ENCODE data around the gene DNAAF5. TPM values are rescaled to one million over a fixed set of nuclear protein-coding genes. Genes with fewer than 3 reads are reported as not detected.

The DNAAF5 gene
- total RNA-seq, 1 donor from 2014 or later, result 38.2 TPM

DNA sequence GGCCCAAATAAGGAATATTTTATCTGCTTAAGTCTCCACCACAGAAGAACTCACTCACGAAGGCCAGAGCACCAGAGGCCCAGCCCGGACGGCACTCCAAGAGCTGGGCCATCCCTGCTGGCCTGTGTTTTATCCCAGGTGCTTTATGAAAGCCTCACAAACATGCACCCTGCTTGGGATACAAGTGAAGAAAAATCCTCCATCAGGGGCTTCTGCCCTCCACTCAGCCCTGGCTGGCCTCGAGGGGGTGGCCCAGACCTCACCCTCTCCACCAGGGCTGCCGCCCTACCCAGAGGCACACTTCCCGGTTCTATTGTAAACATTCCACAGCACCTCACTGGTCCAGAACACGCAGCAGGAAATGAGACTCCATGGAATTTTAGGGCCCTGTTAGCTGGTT, 19.8 kb upstream of the DNAAF5 start:
- DNase-seq (ENCODE audit: low read depth), result no peak

- DNase-seq (ENCODE audit: low read depth), result peak; percentile 31
Measured at GRCh38 chr7:707296-708000, 19.1 kb upstream of the DNAAF5 start.

GRCh38 chr7:710161-710560, 16.3 kb upstream of the DNAAF5 start:
- DNase-seq (ENCODE audit: low read depth), result no peak

GRCh38 chr7:711093-711921, 15.2 kb upstream of the DNAAF5 start:
- no peak for DNase-seq (ENCODE audit: low read depth)

- DNase-seq (ENCODE audit: low read depth), result no peak
Measured at GRCh38 chr7:711922-712380, 14.5 kb upstream of the DNAAF5 start.

- DNase-seq (ENCODE audit: low read depth), result no peak
Measured at GRCh38 chr7:712381-713138, 13.9 kb upstream of the DNAAF5 start.

GRCh38 chr7:713139-713457, 13.4 kb upstream of the DNAAF5 start:
- DNase-seq (ENCODE audit: low read depth), result no peak

DNA sequence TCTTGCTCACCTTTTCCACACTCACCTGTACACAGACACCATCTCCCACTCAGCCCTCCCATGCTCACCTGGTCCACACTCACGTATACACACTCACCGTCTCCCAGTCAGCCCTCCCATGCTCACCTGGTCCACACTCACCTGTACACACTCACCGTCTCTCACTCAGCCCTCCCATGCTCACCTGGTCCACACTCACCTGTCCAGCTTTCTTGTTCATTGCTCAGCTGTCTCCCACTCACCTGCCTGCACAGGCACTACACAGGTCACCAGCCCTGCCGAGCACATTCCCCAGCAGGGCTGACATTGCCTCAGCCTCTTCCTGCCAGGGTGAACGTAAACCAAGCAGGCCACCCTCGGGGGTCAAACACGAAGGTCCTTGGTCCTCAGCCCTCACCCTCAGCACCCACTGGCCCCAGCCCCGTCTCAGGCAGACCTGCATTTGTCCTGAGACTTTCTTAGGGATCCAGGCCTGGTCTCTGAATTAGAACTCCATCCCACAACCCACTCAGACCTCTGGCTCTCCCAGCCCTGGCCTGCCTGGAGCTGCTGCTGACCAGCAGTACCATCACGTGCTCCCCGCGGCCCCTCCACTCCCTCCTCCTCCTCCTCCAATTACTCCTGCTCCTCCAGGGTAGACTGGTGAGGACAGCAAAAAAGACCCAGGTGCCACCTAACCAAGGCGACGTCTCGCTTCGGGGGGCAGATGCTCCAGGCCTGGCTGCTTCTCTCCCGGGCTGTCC, 12.8 kb upstream of the DNAAF5 start:
- no peak for DNase-seq (ENCODE audit: low read depth)

DNA sequence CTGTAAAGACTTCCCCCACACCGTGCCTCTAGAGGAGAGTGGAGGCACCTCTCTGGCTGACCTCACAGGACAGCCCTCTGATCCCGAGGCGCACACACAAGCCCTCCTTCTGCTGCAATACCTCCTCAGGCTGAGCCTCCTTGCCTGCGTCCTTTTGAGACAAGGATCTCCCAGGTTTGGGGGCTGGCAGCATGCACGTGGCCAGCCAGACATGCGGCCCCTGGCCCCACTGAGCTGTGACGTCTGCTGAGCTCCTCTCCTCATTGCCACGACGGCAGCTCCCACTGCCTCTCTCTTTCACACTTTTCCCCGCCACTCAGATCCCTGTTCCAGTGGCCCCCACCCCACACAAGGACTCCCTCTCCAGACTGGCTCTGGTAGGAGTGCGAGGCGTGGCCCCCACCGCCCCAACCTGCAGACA, 12.2 kb upstream of the DNAAF5 start:
- DNase-seq (ENCODE audit: low read depth), result no peak

GRCh38 chr7:716222-716621, 10.3 kb upstream of the DNAAF5 start:
- no peak for DNase-seq (ENCODE audit: low read depth)

- no peak for DNase-seq (ENCODE audit: low read depth)
Measured at GRCh38 chr7:716636-717035, 9.9 kb upstream of the DNAAF5 start.

DNA sequence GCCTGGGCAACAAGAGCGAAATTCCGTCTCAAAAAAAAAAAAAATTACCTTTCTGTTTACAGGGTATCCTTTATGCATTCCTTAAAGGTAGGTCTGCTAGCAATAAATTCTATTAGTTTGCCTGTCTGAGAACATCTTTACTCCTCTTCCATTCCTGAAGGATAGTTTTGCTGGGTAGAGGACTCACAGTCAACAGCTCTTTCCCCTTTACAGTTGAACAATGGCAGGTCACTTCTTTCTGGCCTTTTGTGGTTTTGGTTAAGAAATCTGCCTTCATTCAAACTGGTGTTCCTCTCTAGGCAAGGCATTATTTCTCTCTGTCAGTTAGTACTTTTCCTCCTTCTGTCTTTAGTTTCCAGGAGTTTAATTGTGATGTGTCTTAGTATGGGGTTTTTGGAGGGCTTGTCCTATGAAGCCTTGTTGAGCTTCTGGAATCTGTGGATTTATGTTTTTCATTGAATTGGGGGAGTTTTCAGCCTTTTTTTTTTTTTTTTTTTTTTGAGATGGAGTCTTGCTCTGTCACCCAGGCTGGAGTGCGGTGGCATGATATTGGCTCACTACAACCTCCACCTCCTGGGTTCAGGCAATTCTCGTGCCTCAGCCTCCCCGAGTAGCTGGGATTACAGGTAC, 4.8 kb upstream of the DNAAF5 start:
- DNase-seq (ENCODE audit: low read depth), result no peak

DNA sequence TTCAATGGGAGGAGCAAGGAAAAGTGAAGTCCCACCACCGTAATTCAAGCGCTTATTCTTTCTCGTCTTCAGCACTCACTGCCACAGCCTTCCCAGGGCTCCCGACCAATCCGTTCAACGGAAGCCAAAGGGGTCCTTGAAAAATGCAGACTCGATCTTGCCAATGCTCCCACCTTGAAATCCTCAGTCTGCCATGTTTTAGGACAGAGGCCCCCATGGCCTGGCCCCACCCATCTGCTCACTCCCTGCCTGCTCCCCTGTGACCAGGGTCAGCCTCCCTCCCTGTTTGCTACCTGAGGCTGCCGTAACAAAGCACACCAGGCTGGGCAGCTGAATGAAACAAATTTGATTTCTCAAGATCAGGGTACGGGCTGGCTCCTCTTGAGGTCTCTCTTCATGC, 3.0 kb upstream of the DNAAF5 start:
- no peak for DNase-seq (ENCODE audit: low read depth)

DNA sequence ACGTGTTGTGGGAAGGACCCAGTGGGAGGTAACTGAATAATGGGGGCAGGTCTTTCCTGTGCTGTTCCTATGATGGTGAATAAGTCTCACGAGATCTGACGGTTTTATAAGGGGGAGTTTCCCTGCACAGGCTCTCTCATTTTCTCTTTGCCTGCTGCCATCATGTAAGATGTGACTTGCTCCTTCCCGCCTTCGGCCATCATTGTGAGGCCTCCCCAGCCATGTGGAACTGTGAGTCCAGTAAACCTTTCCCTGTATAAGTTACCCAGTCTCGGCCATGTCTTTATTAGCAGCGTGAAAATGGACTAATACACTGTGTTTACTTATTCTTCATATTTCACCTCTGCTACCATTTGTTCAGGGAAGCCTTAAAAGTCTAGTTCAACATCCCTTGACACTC, 2.2 kb upstream of the DNAAF5 start:
- DNase-seq (ENCODE audit: low read depth), result no peak

GRCh38 chr7:725223-726005, 1.1 kb upstream of the DNAAF5 start:
- DNase-seq (ENCODE audit: low read depth), result peak; percentile 80

- no peak for DNase-seq (ENCODE audit: low read depth)
Measured at GRCh38 chr7:726854-727103, 280 bp downstream of the DNAAF5 start.

DNA sequence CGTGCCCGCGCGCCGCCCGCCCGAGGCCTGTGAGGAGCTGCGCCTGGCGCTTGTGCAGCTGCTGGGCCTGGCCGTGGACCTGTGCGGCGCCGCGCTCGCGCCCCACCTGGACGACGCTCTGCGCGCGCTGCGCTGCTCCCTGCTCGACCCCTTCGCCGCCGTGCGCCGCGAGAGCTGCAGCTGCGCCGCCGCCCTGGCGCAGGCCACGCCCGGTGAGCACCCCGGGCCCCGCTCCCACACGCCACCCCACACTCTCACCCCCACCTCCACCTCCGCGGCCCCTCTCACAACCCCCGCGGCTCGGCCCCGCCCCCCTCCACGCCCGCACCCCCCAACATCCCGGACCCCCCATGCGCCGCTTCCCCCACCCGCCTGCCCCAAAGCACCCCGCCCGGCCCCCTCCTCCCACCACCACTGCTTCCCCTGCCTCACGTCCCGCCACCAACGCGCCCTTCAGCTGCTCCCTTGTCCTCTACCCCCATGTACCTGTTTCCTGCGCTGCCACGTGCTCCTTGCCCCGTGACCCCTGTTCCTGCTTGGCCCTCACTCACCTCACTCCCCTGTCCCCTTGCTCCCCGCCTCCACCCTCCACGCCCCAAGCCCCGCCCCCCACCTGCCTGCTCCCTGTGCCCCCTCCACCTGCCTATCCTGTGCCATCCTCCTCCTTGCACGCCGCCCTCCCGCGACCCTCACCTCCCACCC, 756 bp downstream of the DNAAF5 start, which contains the start of gene PRKAR1B:
TSS of gene PRKAR1B (minus strand) at position 178 of the 702 bp plus-strand sequence. CDS start 15,776 bp downstream, outside the sequence.
- DNase-seq (ENCODE audit: low read depth), result peak; percentile 36

GRCh38 chr7:727806-728460, 1.4 kb downstream of the DNAAF5 start:
- DNase-seq (ENCODE audit: low read depth), result no peak

DNA sequence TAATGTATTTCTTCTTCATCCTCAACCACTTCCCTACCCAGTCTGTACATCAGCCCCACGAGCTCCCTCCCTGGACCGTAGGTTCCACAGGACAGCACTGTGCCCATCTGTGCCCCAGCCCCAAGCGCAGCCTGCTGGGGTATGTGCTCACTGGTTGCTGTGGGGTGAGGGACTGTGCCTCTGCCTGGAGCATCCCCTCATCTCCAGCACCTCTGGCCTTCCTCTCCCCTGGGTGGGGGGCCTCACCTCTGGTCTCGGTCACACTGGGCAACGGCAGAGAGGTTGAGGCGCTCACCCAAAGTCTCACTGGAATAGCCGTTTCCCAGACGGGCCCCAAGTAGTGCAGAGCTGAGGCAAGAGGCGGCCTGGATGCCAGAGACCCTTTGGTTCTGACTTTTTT, 2.1 kb downstream of the DNAAF5 start:
- no peak for DNase-seq (ENCODE audit: low read depth)
